COR-L47 (cell line): ENCODE data around the gene GNAI2.
"Not testable (repeated sequence)": the region's sequence is repeated elsewhere in the genome, so short reads cannot be mapped to it uniquely, and the experiment has no call there.

ENCODE experiments used
- DNase-seq: peaks from one replicate; lab custom pipeline; 2025; lab: John Stamatoyannopoulos, UW

Gene GNAI2

GRCh38 chr3:50245251-50245745 lies 9.3 kb downstream of the GNAI2 start:
- DNase-seq: no peak

DNA sequence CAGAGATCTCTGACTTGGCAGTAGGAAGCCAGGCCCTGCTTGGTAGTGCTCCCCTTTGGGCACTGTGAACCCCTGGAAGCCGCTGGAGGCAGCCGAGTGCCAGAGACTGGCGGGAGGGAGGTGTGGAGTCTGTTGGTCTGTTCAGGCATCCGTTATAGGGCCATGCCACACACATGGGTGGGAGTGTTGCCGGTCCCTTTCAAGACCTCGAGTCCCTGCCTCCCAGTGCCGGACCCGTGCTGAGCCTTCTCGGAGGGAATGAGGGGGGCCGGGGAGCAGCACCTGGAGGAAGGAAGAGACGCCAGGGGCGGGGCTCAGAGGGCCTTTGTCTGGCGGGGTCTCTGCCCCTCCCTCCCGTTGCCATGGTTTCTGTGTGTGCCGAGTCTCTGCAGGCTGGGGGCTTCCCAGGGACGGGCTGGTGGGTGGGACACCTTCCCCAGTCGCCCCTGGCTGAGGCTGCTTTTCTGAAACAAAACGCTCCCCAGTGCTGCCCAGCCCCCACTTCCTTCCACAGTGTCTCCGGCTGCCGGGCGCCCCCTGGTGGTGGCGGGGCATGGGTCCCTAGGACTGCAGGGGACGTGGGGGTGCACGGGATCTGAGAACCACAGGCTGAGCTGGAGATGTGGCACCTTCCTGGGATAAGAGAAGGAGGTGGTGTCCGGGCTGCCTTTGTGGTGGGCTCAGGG lies 10.0 kb downstream of the GNAI2 start:
- peak; percentile 81 for DNase-seq

DNA sequence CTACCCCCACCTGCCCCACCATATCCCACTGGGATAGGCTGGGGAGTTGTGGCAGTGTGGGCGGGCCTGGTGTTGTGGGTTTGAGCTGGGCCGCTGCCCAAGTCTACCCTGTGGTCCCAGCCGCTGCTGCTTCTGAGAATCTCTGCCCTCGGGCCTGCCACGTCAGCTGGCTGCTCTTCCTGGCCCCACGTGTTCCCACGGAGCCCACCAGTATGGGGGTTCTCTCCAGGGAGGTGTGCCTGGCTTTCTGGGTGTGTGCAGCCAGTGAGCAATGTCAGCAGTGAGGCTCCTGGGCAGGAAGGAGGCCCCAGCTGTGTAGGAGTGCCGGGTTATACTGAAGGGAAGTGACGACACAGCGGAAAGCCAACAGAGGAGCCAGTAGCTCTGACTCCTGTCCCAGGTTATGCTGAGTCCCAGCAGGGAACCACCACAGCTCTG lies 10.5 kb downstream of the GNAI2 start:
- DNase-seq: no peak

- DNase-seq: no peak
These were observed 12.4 kb downstream of the GNAI2 start for GRCh38 chr3:50248387-50248786.

GRCh38 chr3:50249457-50249856 lies 13.5 kb downstream of the GNAI2 start:
- no peak for DNase-seq

DNA sequence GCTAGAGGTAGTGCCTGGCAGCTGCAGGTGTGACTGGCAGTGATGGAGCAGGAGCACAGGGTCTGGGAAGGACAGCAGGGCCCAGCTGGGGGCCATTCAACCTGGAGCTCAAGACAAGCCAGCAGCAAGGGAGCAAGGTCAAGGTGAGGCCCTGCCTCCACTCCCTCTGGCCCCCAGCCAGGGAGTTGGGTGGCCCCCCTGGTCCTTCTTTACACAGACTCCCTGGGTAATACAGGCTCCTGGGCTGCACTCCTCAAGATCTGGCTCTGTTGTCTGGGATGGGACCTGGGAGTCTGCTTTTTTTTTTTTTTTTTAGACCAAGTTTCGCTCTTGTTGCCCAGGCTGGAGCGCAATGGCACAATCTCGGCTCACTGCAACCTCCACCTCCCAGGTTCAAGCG lies 14.5 kb downstream of the GNAI2 start:
- no peak for DNase-seq

DNA sequence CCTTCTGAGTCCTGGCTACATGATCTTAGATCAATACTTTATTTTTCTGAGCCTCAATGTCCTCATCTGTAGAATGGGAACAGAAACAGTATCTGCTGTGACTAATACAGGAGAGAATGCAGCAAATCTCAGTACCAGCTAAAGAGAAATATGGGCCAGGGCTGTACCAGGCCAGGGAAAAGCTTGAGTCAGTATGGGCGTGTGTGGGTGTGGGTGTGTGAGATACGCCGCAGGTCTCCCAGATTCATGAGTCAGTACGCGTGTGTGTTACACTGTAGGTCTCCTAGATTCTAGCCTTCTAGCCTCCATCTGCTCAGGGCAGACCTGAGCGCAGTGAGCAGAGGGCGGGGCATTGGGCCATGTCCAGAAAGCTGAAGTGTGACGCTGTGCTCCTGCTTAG lies 15.2 kb downstream of the GNAI2 start:
- no peak for DNase-seq

DNA sequence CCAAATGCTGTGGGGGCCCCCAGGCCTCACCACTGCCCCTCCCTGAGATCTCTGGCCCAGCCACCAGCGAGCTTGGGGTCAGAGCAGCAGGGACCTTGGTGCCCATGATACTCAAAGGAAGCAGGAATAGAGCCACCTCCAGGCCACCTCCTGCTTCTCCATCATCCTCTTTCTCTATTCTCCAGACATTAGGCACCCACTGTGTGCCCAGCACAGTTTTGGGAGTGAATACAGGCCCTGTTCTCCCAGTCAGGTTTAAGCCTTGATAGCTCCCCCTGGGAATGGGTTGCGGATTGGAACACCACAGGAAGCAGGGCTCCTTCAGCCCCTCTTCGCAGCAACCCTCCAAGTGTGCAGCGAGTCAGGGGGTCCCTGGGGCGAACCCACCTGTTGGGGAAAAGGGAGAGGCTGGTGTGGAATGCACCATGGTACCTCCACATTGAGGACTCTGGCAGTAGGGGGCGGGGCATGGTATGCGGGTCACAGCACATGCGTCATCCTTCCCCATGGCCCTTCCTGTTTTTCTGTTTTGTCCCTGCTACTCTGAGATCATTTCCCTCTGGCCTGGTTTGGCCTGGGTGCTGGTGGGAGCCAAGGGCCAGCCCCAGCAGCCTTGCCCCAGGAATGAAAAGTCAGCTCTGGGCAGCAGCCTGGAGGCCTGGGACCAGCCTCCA lies 18.7 kb downstream of the GNAI2 start:
- DNase-seq: peak; percentile 26

- DNase-seq: peak; percentile 83
These were observed 19.2 kb downstream of the GNAI2 start for GRCh38 chr3:50255251-50255615.

GRCh38 chr3:50256978-50257890 lies 21.2 kb downstream of the GNAI2 start:
- DNase-seq: peak; percentile 39

- DNase-seq: peak; percentile 36
These were observed 22.2 kb downstream of the GNAI2 start for GRCh38 chr3:50258029-50258680.

DNA sequence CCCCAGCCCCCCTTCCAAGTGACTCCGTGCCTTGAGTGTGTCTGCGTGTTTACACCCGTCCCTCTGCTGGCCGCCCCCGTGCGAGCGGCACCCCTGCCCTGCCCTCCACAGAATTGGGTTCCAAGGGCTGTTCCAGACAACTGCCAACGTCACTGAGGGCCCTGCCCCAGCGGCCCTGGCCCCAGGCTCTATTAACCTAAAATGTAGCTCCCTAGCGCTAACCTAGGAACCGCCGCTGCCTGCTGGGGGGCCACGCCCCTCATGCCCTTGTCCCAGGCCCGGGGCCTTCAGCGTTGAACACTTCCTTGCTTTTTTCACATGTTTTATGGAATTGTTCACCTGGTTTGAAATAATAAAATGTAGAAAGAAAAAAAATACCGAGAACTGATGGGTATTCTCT lies 23.0 kb downstream of the GNAI2 start:
- no peak for DNase-seq

DNA sequence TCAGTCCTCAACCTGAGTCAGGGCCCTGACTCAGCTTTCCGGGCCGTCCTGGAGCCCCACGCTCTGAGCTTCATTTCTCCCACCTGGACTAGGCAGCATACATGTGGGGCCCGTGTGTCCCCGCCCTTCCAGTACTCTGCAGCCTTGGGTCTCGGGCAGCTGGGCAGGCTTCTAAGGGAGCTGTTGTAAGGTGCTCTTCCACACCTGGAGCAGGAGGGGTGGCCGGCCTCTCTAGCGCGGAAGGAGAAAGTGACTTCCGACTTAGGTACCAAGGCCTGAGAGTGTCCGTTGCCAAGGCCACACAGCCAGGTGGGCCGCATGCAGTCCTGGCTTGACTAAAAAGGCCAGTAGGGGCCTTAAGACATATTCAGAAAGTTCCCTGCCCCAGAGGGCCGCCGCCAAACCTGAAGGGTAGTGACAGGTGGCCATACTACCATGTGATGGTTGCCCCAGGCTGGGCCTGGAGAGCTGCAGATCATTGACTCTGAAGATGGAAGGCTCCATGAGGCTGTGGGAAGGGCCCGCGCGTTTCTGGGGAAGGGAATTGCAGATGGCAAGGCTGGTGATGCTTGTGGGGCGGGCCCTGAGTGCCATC lies 23.5 kb downstream of the GNAI2 start:
- no peak for DNase-seq

DNA sequence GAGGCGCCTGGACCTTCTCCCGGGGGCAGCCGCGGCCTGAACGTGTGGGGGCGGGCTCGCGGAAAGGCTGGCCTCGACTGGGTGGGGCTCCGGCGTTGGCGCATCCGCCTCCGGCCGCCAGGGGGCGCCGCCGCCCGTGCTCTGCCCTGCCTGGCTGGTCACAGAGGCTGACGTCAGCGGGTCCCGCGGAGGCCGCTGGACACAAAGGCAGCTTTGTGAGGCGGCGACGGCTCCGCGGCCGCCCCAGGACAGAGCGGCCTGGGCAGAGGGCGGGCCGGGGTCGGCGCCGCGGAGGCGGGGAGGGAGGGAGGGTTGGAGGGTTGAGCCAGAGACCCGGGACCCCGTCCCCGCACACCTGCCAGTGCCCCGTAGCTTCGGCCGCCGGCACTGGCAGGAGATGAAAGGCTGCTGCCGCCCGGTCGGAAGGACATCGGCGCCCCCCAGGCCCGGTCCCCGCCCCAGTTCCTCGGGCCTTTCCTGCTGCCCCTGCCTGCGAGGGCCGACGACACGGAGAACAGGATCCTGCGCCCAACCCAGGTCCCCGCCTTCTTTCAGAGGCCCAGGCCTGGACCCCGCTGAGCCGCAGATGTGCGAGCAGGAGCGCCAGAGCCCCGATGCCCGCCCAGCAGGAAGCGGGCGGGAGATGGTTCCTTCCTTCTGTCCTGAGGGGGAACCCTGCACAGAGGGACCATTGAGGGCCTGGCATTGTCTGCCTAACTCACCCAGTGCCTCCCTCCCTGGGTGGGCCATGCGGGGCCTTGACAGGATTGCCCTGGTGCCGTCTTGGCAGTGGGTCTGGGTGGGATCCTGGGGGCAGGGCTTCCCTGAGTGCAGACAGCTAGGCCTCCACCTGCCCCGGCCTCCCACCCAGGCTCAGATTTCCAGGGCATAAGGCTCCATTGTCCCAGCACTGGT lies 24.3 kb downstream of the GNAI2 start:
- peak; percentile 69 for DNase-seq

DNA sequence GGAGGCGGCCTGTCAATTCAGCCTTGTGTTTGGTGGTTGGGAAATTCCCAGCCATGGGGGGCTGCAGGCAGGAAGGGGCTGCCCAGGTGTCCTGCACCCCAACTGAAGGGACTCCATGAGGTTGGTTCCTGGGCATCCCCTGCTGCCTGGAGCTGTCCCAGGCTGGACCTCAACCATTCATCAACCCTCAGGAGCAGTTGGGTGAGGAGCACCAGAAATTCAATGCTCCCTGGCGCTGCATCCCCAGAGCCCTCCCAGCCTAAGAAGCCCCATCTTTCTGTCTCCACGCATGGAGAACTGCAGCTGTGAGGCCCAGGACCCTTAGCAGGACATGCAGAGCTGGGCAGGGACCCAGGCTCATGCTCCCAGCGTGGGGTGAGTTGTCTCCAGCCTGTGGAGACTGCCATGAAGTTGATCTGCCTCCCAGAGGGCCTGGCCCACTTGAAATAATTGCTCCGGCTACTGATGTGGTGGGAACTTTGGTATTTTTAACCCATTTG lies 25.0 kb downstream of the GNAI2 start:
- DNase-seq: no peak

DNA sequence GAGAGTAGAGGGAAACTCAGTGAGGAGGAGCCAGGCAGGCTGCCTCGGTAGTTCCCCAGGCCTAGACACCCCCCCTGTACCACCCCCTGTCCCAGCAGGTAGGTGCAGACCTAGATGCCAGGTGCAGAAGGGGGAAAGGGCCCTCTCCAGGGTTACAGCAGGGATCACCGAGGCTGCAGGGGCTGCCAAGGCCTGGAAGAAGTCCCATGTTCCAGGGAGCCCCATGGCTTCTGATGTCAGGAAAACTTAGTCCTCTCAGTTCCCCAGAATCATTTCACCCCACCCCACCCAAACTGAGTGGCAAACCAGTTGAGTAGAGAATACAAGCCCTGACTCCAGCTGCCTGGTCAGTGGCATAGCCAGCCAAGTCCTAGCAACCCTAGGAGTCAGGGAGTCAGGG lies 25.5 kb downstream of the GNAI2 start:
- DNase-seq: no peak

- DNase-seq: not testable (repeated sequence)
These were observed 26.2 kb downstream of the GNAI2 start for GRCh38 chr3:50262200-50262599.

DNA sequence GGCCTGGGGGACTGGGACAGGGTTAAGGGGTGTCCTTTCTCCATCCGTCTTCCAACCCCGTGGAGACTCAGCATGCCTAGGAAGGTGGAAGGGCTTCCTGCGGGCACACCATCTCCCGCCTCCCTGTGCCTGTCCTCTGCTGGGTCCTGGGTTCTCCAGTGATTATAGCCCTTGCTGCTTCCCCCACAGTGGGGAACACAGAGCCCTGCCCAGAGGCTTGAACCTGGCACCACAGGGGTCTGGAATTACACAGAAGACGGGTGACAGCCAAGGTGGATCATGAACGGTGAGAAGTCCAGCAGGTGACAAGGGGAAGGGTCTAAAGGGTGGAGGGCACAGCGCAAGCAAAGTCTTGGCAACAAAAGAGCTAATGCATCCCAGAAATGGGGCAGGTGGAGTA lies 26.8 kb downstream of the GNAI2 start:
- DNase-seq: no peak

DNA sequence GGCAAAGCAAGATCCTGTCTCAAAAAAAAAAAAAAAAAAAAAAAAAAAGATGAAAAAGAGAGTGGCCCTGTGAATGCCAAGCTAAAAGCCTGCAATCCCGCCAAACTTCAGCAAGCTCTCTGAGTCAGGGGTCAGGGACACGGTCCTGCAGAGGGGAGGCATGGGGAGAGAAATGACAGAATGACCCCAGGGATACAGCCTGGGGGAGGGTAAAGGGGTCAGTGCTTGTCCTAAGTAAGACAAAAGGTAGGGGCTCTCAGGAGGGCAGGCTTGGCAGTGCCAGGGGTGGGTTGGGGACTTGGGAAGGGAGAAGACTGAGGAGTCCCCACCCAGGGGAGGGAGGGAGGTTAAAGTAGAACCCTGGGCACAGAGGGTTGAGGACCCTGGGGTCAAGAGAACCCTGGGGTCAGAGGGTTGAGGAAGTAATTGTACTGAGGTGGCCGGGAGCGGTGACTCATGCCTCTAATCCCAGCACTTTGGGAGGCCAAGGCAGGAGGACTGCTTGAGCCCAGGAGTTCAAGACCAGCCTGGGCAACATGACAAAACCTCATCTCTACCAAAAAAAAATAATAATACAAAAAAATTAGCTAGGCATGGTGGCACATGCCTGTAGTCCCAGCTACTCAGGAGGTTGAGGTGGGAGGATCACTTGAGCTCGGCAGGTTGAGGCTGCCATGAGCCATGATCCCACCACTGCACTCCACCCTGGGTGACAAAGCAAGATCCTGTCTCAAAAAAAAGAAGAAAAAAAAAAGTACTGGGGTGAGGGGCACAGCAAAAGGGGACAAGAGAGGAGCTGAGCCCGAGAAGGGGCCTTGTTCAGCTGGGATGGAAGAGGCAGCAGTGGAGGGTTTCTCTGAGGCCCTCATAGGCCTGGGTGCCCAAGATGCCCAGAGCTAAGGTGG lies 27.7 kb downstream of the GNAI2 start:
- no peak for DNase-seq
